Measurements from ENCODE around the gene SLC35F4.

SLC35F4 gene

GRCh38 chr14:57816568-57817284, 49.2 kb downstream of the SLC35F4 start:
- H3K4me3 ChIP-seq (replicated peaks; ENCODE audit: low read depth, low read length): no peak overlapping the region
- H3K36me3 ChIP-seq (ENCODE audit: control insufficient read depth, insufficient read depth, low read length): no peaks in the 10 kb centered on the region
- no peak for DNase-seq (ENCODE audit: extremely low read depth, insufficient read length)
- no peak for TF ChIP-seq CTCF (IDR thresholded peaks at IDR 0.05; ENCODE audit: insufficient read depth, low read length, poor library complexity, severe bottlenecking)
- no peaks in the 10 kb centered on the region for H3K27me3 ChIP-seq (replicated peaks; ENCODE audit: control insufficient read depth, insufficient read depth, low read length)

- TF ChIP-seq CTCF (IDR thresholded peaks at IDR 0.05; ENCODE audit: insufficient read depth, low read length, poor library complexity, severe bottlenecking): no peak
- Histone ChIP-seq H3K36me3 (ENCODE audit: control insufficient read depth, insufficient read depth, low read length) (no peaks in the 10 kb centered on the region), H3K4me3 (replicated peaks; ENCODE audit: low read depth, low read length) (no peak overlapping the region), H3K27me3 (replicated peaks; ENCODE audit: control insufficient read depth, insufficient read depth, low read length) (no peaks in the 10 kb centered on the region)
- DNase-seq (ENCODE audit: extremely low read depth, insufficient read length): no peak
Observed at GRCh38 chr14:57814726-57815125, 51.2 kb downstream of the SLC35F4 start.

GRCh38 chr14:57812741-57813140, 53.2 kb downstream of the SLC35F4 start:
- H3K4me3 ChIP-seq (replicated peaks; ENCODE audit: low read depth, low read length): no peak overlapping the region
- no peak for DNase-seq (ENCODE audit: extremely low read depth, insufficient read length)
- no peak for TF ChIP-seq CTCF (IDR thresholded peaks at IDR 0.05; ENCODE audit: insufficient read depth, low read length, poor library complexity, severe bottlenecking)
- no peaks in the 10 kb centered on the region for H3K36me3 ChIP-seq (ENCODE audit: control insufficient read depth, insufficient read depth, low read length)
- no peaks in the 10 kb centered on the region for H3K27me3 ChIP-seq (replicated peaks; ENCODE audit: control insufficient read depth, insufficient read depth, low read length)

GRCh38 chr14:57811998-57812546, 53.8 kb downstream of the SLC35F4 start:
- no peaks in the 10 kb centered on the region for H3K36me3 ChIP-seq (ENCODE audit: control insufficient read depth, insufficient read depth, low read length)
- TF ChIP-seq CTCF (IDR thresholded peaks at IDR 0.05; ENCODE audit: insufficient read depth, low read length, poor library complexity, severe bottlenecking): no peak
- no peak overlapping the region for H3K4me3 ChIP-seq (replicated peaks; ENCODE audit: low read depth, low read length)
- no peak for DNase-seq (ENCODE audit: extremely low read depth, insufficient read length)
- H3K27me3 ChIP-seq (replicated peaks; ENCODE audit: control insufficient read depth, insufficient read depth, low read length): no peaks in the 10 kb centered on the region

GRCh38 chr14:57809808-57810207, 56.1 kb downstream of the SLC35F4 start:
- H3K4me3 ChIP-seq (replicated peaks; ENCODE audit: low read depth, low read length): no peak overlapping the region
- no peak for DNase-seq (ENCODE audit: extremely low read depth, insufficient read length)
- H3K27me3 ChIP-seq (replicated peaks; ENCODE audit: control insufficient read depth, insufficient read depth, low read length): no peaks in the 10 kb centered on the region
- H3K36me3 ChIP-seq (ENCODE audit: control insufficient read depth, insufficient read depth, low read length): no peaks in the 10 kb centered on the region
- no peak for TF ChIP-seq CTCF (IDR thresholded peaks at IDR 0.05; ENCODE audit: insufficient read depth, low read length, poor library complexity, severe bottlenecking)
